ENCODE data around the gene CFLAR. TPM values are rescaled to one million over a fixed set of nuclear protein-coding genes. Genes with fewer than 3 reads are reported as not detected.

Gene CFLAR
- total and polyA plus RNA-seq, 2 of the 13 experiments (the other 11 are each of a cell fraction or from before 2014, with no cell fraction given): 43.8 to 92.1 TPM

DNA sequence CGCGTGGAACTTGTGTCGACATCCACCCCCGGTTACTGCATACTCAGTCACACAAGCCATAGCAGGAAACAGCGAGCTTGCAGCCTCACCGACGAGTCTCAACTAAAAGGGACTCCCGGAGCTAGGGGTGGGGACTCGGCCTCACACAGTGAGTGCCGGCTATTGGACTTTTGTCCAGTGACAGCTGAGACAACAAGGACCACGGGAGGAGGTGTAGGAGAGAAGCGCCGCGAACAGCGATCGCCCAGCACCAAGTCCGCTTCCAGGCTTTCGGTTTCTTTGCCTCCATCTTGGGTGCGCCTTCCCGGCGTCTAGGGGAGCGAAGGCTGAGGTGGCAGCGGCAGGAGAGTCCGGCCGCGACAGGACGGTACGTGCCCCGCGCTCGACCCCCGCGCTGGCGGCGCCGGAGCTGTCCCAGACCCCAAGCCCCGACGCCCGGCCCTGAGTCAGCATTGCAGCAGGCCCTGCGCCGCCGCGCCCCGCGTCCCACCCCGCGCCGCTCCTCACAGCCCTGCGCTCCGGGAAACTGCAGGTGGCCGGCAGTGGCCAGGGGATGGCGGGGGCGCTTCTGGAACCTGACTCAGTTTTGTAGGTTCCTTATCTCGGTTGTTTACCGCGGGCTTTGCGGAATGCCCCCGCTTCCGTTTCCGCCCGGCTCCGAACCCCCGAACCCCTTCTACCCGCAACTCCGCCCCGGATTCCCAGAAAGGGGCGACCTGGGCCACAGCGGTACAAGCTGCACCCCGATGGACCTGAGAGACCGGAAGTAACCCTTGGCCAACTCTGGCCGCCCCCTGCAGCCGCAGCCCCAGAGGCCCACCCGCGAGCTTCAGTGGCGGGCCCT lies at the start of gene CFLAR (continued):
- TF ChIP-seq, protein P1, sequence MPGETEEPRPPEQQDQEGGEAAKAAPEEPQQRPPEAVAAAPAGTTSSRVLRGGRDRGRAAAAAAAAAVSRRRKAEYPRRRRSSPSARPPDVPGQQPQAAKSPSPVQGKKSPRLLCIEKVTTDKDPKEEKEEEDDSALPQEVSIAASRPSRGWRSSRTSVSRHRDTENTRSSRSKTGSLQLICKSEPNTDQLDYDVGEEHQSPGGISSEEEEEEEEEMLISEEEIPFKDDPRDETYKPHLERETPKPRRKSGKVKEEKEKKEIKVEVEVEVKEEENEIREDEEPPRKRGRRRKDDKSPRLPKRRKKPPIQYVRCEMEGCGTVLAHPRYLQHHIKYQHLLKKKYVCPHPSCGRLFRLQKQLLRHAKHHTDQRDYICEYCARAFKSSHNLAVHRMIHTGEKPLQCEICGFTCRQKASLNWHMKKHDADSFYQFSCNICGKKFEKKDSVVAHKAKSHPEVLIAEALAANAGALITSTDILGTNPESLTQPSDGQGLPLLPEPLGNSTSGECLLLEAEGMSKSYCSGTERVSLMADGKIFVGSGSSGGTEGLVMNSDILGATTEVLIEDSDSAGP (CRISPR knock-in tag; IDR thresholded peaks at IDR 0.05; ENCODE audit: borderline replicate concordance): peak; percentile 91
- TF ChIP-seq, protein P2, sequence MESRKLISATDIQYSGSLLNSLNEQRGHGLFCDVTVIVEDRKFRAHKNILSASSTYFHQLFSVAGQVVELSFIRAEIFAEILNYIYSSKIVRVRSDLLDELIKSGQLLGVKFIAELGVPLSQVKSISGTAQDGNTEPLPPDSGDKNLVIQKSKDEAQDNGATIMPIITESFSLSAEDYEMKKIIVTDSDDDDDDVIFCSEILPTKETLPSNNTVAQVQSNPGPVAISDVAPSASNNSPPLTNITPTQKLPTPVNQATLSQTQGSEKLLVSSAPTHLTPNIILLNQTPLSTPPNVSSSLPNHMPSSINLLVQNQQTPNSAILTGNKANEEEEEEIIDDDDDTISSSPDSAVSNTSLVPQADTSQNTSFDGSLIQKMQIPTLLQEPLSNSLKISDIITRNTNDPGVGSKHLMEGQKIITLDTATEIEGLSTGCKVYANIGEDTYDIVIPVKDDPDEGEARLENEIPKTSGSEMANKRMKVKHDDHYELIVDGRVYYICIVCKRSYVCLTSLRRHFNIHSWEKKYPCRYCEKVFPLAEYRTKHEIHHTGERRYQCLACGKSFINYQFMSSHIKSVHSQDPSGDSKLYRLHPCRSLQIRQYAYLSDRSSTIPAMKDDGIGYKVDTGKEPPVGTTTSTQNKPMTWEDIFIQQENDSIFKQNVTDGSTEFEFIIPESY (CRISPR knock-in tag; IDR thresholded peaks at IDR 0.05): no peak
- TF ChIP-seq, protein P3, sequence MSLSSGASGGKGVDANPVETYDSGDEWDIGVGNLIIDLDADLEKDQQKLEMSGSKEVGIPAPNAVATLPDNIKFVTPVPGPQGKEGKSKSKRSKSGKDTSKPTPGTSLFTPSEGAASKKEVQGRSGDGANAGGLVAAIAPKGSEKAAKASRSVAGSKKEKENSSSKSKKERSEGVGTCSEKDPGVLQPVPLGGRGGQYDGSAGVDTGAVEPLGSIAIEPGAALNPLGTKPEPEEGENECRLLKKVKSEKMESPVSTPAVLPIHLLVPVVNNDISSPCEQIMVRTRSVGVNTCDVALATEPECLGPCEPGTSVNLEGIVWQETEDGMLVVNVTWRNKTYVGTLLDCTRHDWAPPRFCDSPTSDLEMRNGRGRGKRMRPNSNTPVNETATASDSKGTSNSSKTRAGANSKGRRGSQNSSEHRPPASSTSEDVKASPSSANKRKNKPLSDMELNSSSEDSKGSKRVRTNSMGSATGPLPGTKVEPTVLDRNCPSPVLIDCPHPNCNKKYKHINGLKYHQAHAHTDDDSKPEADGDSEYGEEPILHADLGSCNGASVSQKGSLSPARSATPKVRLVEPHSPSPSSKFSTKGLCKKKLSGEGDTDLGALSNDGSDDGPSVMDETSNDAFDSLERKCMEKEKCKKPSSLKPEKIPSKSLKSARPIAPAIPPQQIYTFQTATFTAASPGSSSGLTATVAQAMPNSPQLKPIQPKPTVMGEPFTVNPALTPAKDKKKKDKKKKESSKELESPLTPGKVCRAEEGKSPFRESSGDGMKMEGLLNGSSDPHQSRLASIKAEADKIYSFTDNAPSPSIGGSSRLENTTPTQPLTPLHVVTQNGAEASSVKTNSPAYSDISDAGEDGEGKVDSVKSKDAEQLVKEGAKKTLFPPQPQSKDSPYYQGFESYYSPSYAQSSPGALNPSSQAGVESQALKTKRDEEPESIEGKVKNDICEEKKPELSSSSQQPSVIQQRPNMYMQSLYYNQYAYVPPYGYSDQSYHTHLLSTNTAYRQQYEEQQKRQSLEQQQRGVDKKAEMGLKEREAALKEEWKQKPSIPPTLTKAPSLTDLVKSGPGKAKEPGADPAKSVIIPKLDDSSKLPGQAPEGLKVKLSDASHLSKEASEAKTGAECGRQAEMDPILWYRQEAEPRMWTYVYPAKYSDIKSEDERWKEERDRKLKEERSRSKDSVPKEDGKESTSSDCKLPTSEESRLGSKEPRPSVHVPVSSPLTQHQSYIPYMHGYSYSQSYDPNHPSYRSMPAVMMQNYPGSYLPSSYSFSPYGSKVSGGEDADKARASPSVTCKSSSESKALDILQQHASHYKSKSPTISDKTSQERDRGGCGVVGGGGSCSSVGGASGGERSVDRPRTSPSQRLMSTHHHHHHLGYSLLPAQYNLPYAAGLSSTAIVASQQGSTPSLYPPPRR (CRISPR knock-in tag; IDR thresholded peaks at IDR 0.05; ENCODE audit: borderline replicate concordance): peak; percentile 7; the same call in 1 of the 2 replicates
- TF ChIP-seq NR2F6 (IDR thresholded peaks at IDR 0.05) (no peak; the same call in 1 of the 2 replicates), NR2F6 (CRISPR knock-in tag; IDR thresholded peaks at IDR 0.05) (peak; percentile 67), ZNF550 (CRISPR knock-in tag; IDR thresholded peaks at IDR 0.05; ENCODE audit: borderline replicate concordance) (no peak), ZNF282 (IDR thresholded peaks at IDR 0.05; ENCODE audit: partially characterized antibody) (no peak), RORA (CRISPR knock-in tag; IDR thresholded peaks at IDR 0.05) (peak; percentile 73; the same call in 1 of the 2 replicates), MATR3 (CRISPR knock-in tag; IDR thresholded peaks at IDR 0.05) (no peak), FOXK1 (CRISPR knock-in tag; IDR thresholded peaks at IDR 0.05; ENCODE audit: borderline replicate concordance, low read depth) (peak; percentile 35; the same call in 1 of the 2 replicates), TCF7 (IDR thresholded peaks at IDR 0.05; ENCODE audit: low read depth) (peak; percentile 28; the same call in 1 of the 2 replicates), ZFYVE20 (CRISPR knock-in tag; IDR thresholded peaks at IDR 0.05; ENCODE audit: borderline replicate concordance, low read depth) (0 out of 2 replicates have a peak, but pooled peaks have one; percentile 30), KAT7 (CRISPR knock-in tag; IDR thresholded peaks at IDR 0.05; ENCODE audit: borderline replicate concordance) (peak; percentile 83; the same call in 1 of the 2 replicates), ZFP41 (CRISPR knock-in tag; IDR thresholded peaks at IDR 0.05; ENCODE audit: borderline replicate concordance) (no peak), NAIF1 (CRISPR knock-in tag; IDR thresholded peaks at IDR 0.05; ENCODE audit: borderline replicate concordance) (0 out of 2 replicates have a peak, but pooled peaks have one; percentile 9), HMG20A (CRISPR knock-in tag; IDR thresholded peaks at IDR 0.05; ENCODE audit: borderline replicate concordance) (peak; percentile 8; the same call in 1 of the 2 replicates), ZNF510 (CRISPR knock-in tag; IDR thresholded peaks at IDR 0.05; ENCODE audit: low read depth) (no peak; the same call in 1 of the 2 replicates), ZNF549 (CRISPR knock-in tag; IDR thresholded peaks at IDR 0.05) (peak; percentile 36; the same call in 1 of the 2 replicates)
